OCI-LY1 (cell line): ENCODE results near the gene ZBTB8OS.

Source experiments
- H2AFZ ChIP-seq: fragments of 200-600 bp; sonication (generic), shearing (Covaris generic); 2 replicates; pipeline ENCODE4 v1.6.0; 2014; ENCODE audit warnings: antibody characterized with exemption, mild to moderate bottlenecking, low read length
- H3F3A ChIP-seq: fragments of 200-600 bp; sonication (generic), shearing (Covaris generic); 2 replicates; pipeline ENCODE4 v1.6.0; 2014; ENCODE audit warnings: mild to moderate bottlenecking, antibody characterized with exemption, low read length, moderate library complexity; ENCODE audit not compliant: insufficient read depth
- H3K27ac ChIP-seq: fragments of 200-600 bp; sonication (generic); 2 replicates; pipeline ENCODE4 v1.5.1; 2014; ENCODE audit warnings: low read length, mixed run types, mild to moderate bottlenecking, low read depth; ENCODE audit not compliant: poor library complexity, severe bottlenecking
- H3K27me3 ChIP-seq: fragments of 200-600 bp; sonication (generic); 2 replicates; pipeline ENCODE4 v1.6.0; 2014; ENCODE audit warnings: antibody characterized with exemption, mild to moderate bottlenecking, low read length, moderate library complexity; ENCODE audit not compliant: insufficient read depth
- H3K36me3 ChIP-seq: fragments of 200-600 bp; sonication (generic); 2 replicates; pipeline ENCODE4 v1.6.1; 2014; ENCODE audit warnings: mild to moderate bottlenecking, antibody characterized with exemption, low read length, moderate library complexity, mixed read lengths; ENCODE audit not compliant: insufficient read depth
- H3K4me1 ChIP-seq: fragments of 200-600 bp; sonication (generic); 2 replicates; pipeline ENCODE4 v1.5.1; 2014; ENCODE audit warnings: mild to moderate bottlenecking, low read length, moderate library complexity; ENCODE audit not compliant: insufficient read depth, severe bottlenecking
- H3K4me2 ChIP-seq: fragments of 200-600 bp; sonication (generic), shearing (Covaris generic); 2 replicates; pipeline ENCODE4 v1.6.1; 2014; ENCODE audit warnings: low read length
- H3K4me3 ChIP-seq: fragments of 200-600 bp; sonication (generic); 2 replicates; pipeline ENCODE4 v1.5.1; 2014; ENCODE audit warnings: low read length, low read depth, mild to moderate bottlenecking, mixed read lengths; ENCODE audit not compliant: poor library complexity, severe bottlenecking
- H3K79me2 ChIP-seq: fragments of 200-600 bp; shearing (Covaris generic); 2 replicates; pipeline ENCODE4 v1.6.1; 2016; ENCODE audit warnings: mixed run types, low read length, mixed read lengths; ENCODE audit not compliant: insufficient read depth
- H3K9ac ChIP-seq: fragments of 200-600 bp; sonication (generic), shearing (Covaris generic); 2 replicates; pipeline ENCODE4 v1.6.1; 2014; ENCODE audit warnings: mild to moderate bottlenecking, low read length, mixed read lengths
- H3K9me2 ChIP-seq: fragments of 200-600 bp; sonication (generic), shearing (Covaris generic); 2 replicates; pipeline ENCODE4 v1.6.1; 2014; ENCODE audit warnings: low read depth, mild to moderate bottlenecking, low read length, mixed read lengths
- H3K9me3 ChIP-seq: fragments of 200-600 bp; shearing (Covaris generic); 2 replicates; pipeline ENCODE4 v1.6.1; 2014; ENCODE audit warnings: low read length, mixed read lengths
- H4K20me1 ChIP-seq: fragments of 200-600 bp; sonication (generic), shearing (Covaris generic); 2 replicates; pipeline ENCODE4 v1.6.0; 2016; ENCODE audit warnings: mild to moderate bottlenecking, low read length; ENCODE audit not compliant: insufficient read depth
- CTCF ChIP-seq: fragments of 200-600 bp; sonication (generic), shearing (Covaris generic); IDR thresholded peaks from 2 replicates; pipeline ENCODE4 v1.5.1; 2017; ENCODE audit warnings: mild to moderate bottlenecking, antibody characterized with exemption, low read length, moderate library complexity, mixed read lengths
- EZH2 ChIP-seq: fragments of 200-600 bp; sonication (generic), shearing (Covaris generic); IDR thresholded peaks from 2 replicates; pipeline ENCODE4 v1.8.0; 2017; ENCODE audit warnings: borderline replicate concordance, mixed run types, mild to moderate bottlenecking, antibody characterized with exemption, low read length, moderate library complexity, mixed read lengths

ZBTB8OS gene

GRCh38 chr1:32612189-32612881, 38.0 kb downstream of the ZBTB8OS start:
- no peaks in the 10 kb centered on the region for H4K20me1 ChIP-seq
- no peak overlapping the region for H2AFZ ChIP-seq
- no peak overlapping the region for H3K9ac ChIP-seq
- H3K27me3 ChIP-seq = no peaks in the 10 kb centered on the region
- H3K4me3 ChIP-seq = no peak overlapping the region
- H3K4me1 ChIP-seq = no peaks in the 10 kb centered on the region
- H3K4me2 ChIP-seq = no peak overlapping the region; the same call in 1 of the 2 replicates
- peaks cover 3% of the 10 kb centered on the region; the same call in 1 of the 2 replicates for H3K9me3 ChIP-seq
- H3F3A ChIP-seq = no peaks in the 10 kb centered on the region
- TF ChIP-seq CTCF = no peak
- TF ChIP-seq EZH2 = no peak
- H3K79me2 ChIP-seq = no peaks in the 10 kb centered on the region
- H3K27ac ChIP-seq = no peak overlapping the region
- no peaks in the 10 kb centered on the region for H3K36me3 ChIP-seq
- H3K9me2 ChIP-seq = no peaks in the 10 kb centered on the region

- Histone ChIP-seq H3K36me3 (no peaks in the 10 kb centered on the region), H3F3A (no peaks in the 10 kb centered on the region), H3K9ac (no peak overlapping the region), H3K9me2 (no peaks in the 10 kb centered on the region), H3K27ac (no peak overlapping the region), H3K4me2 (no peak overlapping the region; the same call in 1 of the 2 replicates), H4K20me1 (no peaks in the 10 kb centered on the region), H3K27me3 (no peaks in the 10 kb centered on the region), H3K4me3 (no peak overlapping the region), H3K79me2 (no peaks in the 10 kb centered on the region), H3K4me1 (no peaks in the 10 kb centered on the region), H3K9me3 (peaks cover 3% of the 10 kb centered on the region; the same call in 1 of the 2 replicates), H2AFZ (no peak overlapping the region)
- TF ChIP-seq CTCF = no peak
- TF ChIP-seq EZH2 = no peak
These were observed 38.5 kb downstream of the ZBTB8OS start for GRCh38 chr1:32611859-32612188.

GRCh38 chr1:32609180-32609579, 41.2 kb downstream of the ZBTB8OS start:
- Histone ChIP-seq H3K4me3 (no peak overlapping the region), H3K9me2 (no peaks in the 10 kb centered on the region)

More at GRCh38 chr1:32609180-32609579, 41.2 kb downstream of the ZBTB8OS start:
- no peak overlapping the region for H3K27ac ChIP-seq
- H3K79me2 ChIP-seq = no peaks in the 10 kb centered on the region
- no peak overlapping the region for H3K9ac ChIP-seq
- peaks cover 3% of the 10 kb centered on the region; the same call in 1 of the 2 replicates for H3K9me3 ChIP-seq
- no peaks in the 10 kb centered on the region for H3K36me3 ChIP-seq
- H2AFZ ChIP-seq = no peak overlapping the region
- no peaks in the 10 kb centered on the region for H3F3A ChIP-seq
- no peak overlapping the region for H3K4me2 ChIP-seq
- H3K27me3 ChIP-seq = no peaks in the 10 kb centered on the region
- TF ChIP-seq EZH2 = no peak
- TF ChIP-seq CTCF = no peak
- no peaks in the 10 kb centered on the region for H3K4me1 ChIP-seq
- no peaks in the 10 kb centered on the region for H4K20me1 ChIP-seq
